HG03095 (cell line): ENCODE data around the gene ATCAY.
"Not testable (repeated sequence)": the region's sequence is repeated elsewhere in the genome, so short reads cannot be mapped to it uniquely, and the experiment has no call there.

ENCODE experiments used
- ATAC-seq: cut with Tn5 transposase; IDR thresholded peaks from one replicate; pipeline ENCODE4 v1.9.1; 2021; ENCODE audit warnings: moderate library complexity; ENCODE audit not compliant: unreplicated experiment

Gene ATCAY

DNA sequence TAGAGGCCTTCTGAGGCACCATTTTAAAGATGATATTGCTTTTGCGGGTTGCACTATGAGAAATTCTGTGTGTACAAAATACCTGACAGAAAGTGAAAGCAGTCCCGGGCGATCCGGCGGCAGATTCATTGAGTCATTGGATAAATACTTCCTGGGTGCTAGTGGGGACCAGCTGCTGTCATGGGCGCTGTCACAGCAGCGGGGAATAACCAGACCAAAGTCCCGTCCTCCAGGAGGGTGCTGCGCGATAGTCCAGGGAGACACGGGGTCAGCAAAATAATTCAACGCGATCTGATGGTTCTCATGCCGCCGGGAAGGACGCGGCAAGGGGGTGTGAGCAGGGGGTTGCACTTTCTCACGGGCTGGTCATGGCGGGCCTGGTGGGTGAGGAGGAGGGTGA lies 25.2 kb upstream of the ATCAY start:
- no peak for ATAC-seq

DNA sequence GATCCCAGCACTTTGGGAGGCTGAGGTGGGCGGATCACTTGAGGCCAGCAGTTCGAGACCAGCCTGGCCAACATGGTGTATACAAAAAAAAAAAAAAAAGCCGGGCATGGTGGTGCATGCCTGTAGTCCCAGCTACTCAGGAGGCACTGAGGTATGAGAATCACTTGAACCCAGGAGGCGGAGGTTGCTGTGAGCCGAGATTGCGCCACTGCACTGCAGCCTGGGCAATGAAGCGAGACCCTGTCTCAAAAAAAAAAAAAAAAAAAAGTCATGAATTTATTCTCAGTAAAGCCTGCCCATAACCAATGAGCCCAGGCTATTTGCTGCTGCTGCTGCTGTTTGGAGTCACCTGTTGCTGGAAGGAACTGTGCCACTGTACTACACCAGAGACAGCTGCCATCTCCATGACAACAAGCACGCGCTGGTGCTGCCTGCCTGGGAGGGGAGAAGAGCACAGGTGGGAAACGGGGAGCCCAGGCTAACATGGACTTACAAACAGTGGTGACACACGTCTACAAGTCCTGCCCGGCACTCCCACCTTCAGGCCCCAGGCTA lies 23.0 kb upstream of the ATCAY start:
- no peak for ATAC-seq

DNA sequence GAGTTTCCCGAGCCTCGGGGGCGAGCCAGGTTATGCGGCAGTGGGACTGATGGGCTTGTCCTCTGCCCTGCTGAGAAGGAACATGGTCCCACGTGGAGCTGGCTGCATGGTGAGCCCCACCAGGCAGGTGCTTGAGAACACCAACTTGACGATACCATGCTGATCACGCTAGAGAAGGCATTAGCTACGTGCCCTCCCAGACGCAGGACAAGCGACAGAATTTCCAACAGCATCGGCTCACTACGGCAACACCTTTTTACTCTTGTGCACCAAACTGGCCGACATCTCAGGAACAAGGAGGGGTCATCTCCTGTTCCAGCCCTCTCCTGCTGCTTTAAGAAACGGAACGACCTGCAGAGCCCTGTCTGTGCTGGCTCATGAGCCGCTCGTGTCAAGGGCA lies 20.0 kb upstream of the ATCAY start:
- no peak for ATAC-seq

DNA sequence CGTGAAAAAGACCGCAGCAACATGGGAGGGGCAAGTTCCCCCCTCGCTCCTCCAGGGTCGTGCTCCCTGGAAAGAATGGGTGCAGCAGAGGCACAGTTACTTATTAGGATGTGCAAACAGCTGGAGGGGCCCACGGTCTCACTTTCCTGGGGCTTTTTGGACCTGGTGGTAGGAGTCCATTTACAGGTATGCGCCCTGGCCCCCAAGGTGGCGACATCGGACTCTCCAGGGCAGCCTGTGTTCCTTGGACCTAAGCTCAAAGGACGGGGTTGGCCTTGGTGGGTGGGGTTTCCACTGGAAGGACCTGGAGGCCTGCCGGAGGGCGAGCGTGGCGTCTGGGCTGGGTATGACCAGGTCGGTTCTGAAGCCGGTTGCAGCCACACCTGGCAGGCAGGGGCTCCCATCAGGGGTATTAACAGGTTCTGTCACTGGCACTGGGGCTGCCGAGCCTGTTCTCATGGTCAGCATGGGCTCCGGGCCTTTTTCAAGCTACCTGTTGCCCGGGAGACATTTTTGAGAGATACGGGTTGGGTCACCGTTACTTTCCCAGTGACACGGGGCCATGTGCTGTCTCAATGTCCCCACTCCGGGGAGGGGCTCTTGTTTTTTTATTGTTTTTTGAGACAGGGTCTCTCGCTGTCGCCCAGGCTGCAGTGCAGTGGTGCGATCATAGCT lies 17.5 kb upstream of the ATCAY start:
- no peak for ATAC-seq

DNA sequence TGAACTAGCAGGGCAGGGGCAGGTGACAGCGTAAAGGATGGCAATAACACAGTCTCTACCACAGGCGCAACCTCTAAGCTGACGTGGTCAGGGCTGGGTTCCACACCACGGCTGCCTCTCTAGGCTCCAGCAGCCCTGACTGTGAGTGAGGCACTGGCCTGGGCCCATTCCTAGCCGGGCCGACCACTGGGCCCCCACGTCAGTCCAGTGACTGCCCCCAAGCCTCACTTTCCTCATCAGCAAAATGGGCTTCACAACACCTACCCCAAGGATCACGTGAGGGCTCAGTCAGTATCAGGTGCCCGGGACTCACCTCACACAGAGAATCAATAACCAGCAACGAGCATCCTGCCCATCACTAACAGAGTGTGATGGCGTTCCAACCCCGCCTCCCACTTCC lies 16.8 kb upstream of the ATCAY start:
- no peak for ATAC-seq

DNA sequence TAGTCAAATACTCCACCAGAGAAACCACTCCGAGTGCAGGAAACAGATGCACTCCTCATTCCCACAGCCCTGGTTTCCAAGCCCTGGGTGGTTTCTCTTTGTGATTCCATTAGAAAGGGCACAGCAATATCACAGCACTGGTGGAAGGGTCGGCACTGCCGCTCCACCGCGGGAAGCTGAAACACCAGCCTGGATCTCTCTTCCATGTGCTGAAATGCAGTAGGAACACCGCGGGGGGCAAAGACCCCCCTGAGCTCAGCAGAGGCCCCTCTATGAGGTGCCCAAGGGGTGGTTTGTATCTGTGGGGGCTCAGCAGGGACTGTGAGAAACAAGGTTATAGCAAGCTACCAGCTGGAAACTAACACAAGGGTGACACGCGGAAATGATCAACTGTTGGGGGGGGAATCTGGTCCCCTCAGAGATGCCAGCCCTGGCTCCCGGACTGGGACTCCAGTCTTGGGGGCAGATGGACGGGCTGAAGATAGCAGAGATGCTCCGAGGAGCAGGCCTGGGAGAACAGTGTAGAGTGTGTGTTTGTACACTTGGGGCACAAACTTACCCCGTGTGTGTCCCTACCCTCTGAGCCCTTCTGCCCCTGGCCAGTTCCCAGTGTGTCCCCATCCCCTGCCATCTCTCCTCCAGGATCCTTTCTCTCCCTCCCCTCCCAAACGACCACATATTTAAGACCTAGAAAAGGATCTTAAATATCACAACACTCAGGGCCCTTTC lies 13.4 kb upstream of the ATCAY start:
- no peak for ATAC-seq

DNA sequence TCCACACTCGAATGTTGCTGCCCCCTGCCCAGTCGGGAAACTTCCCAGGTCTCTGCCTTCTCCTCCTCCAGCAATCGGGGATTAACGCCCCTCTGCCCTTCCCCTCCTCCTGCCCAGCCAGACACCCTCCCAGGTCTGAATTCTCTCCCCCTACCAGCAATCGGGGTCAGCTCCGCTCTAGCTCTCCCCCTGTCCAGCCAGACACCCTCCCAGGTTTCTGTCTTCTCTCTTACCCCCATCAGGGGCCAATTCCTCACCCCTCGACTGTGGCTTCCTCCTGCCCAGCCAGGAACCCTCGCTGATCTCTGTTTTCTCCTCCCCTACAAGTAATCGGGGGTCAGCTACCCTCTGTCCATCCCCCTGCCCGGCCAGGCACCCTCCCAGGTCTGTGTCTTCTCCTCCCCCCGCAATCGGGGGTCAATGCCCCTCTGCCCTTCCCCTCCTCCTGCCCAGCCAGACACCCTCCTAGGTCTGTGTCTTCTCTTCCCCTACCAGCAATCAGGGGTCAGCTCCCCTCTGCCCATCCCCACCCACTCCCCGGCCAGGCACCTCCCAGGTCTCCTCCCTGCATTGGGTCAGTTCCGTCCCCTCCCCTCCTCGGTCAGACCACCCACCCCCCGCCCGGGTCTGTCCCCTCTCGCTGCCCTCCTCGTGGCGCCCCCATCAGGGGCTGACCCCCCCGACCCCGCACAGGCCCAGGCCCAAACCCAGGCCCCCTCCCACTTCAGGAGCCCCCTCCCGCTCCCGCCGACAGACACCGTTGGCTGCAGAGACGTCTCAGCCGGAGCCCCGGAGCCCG lies 12.3 kb upstream of the ATCAY start:
- no peak for ATAC-seq

DNA sequence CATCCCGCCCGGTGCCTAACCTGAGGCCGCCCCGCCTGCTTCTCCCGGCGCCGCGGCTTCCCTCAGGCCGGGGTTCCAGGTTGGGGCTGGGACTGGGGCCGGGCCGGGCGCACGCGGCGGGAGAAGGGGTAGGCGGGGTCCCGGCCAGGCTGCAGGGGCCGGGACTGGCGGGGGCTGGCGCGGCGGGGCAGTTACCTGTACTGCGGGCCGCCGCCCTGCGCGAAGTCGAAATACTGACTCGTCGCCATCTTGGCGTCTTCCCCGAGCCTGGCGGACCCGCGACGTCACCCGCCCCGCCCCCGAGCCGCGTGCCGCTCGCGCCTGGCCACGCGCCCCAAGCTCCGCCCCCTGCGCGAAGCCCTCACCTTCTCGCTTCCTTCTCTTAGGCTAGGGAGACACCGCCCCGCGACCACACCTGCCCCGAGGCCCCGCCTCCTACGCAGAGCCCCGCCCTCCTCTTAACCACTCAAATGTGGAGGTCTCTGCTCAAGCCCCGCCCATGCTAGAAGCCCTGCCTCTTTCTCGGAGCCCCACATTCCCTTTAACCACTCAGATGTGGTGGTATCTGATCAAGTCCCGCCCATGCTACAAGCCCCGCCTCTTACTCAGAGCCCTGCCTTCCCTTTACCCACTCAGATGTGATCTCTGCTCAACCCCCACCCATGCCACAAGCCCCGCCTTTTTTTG lies 11.6 kb upstream of the ATCAY start, which contains the start of gene ZFR2:
Gene ZFR2 (minus strand): TSS at position 269 of the 687 bp plus-strand sequence. CDS start 21 bp downstream, at position 248.
- no peak for ATAC-seq

DNA sequence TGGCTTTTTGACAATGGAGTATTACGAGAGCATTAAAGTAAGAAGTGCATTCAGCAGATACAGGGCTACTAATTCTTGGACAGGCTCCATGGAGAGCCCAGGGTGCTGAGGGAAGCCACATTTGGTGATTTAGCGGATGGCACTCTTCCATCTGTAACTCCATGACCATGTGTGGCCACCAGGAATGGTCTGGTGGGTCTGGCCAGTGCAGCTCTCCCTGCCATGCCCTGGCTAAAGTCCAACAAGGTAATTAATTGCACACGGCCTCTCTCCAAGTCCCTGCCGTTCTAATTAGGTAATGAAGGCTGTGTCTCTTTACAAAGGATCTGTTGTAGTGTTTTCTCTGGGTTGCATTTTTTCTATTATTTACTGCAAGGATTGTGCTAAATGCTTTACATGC lies 7.3 kb upstream of the ATCAY start:
- ATAC-seq: no peak

DNA sequence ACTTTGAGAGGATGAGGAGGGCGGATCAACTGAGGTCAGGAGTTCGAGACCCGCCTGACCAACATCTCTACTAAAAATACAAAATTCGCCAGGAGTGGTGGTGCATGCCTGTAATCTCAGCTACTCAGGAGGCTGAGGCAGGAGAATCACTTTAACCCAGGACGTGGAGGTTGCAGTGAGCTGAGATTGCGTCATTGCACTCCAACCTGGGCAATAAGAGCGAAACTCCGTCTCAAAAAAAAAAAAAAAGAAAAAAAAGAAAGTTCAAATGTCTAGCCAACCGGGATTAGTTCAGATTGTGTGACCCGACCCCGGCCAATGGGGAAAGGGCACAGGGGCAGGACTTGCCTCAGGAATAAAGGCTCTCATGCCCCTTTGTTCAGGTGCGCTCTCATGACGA lies 5.8 kb upstream of the ATCAY start:
- not testable (repeated sequence) for ATAC-seq

DNA sequence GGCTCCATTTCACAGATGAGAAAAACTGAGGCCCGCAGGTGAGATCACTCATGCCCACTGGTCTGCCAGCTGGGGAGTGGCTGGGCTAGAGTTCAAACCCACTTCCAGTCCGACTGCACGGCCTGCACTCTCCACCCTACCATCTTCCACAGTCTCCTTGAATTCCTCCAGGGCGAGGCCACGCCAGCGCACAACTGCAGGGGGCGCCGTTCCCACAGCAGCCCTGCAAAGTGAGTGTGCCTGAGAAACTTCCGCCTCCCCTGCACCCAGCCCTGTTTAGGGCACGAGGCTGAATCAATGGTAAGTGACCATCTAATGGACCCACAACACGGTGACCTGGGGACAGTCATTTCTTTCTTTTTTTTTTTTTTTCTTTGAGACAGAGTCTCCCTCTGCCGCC lies 829 bp upstream of the ATCAY start:
- ATAC-seq: no peak

DNA sequence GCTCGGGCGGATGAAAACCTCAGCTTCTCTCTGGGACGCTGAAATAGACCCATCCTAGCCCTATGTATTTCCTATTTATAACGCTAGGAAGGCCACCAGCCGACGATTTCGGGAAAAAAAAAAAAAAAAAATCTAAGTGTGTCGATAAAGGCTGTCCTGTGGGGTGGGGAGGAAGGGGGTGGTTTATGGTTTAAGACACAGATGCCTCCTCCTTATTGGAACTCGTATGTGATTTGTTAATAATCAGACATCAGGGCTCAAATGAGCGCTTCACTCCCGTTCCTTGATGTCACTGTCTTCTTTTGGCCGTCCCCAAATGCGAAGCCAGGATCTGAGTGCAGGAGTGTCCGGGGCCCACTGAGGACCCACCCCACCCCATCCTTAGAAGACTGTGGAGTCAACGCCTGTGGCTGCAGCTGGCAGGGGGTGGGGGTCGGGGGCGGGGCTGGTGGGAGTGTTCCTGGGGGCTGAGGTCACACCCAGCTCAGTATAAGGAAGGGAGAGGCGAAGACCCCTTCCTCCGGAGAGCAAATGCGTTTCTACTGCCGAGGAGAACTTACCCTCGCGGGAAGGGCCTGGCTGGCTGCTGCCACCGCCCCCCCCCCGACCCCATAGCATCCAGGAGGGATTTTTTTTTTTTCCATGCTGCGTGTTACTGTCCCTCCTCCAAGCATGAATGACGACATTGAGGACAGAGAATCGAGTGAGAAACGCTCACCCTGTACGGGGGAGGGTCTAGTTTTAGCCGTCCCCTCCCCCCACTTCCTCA lies 971 bp downstream of the ATCAY start:
- ATAC-seq: no peak

DNA sequence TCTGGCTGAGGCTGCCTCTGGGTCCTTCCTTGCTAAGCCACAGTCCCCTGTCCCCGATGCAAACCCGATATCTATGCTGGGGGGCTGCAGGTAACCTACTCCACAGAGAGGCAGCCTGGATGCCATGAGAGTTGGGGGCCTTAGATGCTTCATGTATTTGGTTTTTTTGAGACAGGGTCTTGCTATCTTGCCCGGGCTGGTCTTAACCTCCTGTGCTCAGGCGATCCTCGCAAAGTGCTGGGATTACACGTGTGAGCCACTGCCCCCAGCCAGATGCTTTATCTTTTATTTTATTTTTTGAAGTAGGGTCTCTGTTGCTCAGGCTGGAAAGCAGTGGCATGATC lies 1.5 kb downstream of the ATCAY start:
- no peak for ATAC-seq

DNA sequence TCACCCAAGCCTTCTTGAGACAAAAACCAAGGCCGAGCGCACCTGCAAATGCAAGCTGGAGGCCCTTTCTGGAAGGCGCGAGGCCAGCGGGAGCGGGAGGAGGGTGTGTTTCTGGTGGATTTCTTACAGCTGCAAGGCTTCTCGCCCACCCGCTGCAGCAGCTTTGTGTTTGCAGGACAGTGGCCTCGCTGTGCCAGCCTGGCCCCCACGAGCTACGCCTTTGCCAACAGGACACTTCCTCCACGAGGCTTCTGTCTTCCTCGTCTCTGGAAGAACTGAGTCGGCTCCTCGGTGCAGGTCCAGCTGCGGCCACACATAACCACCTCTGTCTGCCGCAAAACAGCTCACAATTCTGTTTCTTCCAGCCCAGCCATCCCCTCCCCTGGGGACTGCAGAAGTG lies 10.1 kb downstream of the ATCAY start:
- no peak for ATAC-seq

DNA sequence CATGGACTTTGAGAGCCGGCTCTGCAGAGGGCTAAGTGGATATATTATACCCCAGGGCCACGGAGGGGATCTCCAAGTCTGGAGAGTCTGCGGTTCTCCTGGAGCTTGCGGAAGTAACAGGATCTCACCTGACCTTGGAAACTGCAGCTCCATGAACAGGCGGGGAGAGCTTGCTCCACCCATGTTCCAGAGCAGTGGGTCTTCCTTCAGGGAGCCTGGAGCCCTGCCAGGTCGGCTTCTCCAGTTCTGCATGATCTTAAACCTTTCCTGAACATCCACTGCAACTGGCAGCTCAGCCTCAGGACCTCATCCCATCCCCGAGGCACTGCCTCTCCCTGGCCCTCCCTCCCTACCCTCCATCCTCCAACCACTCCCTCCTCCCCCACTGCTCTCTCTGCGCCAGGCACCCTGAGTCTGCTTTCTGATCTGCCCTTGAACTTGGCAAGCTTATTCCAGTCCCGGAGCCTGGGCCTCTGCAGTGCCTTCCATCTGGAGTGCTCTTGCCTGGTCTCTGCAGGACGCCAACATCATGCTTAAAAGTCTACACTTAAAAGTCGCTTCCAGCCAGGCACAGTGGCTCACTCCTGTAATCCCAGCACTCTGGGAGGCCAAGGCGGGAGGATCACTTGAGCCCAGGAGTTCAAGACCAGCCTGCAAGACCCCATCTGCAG lies 13.2 kb downstream of the ATCAY start:
- ATAC-seq: no peak

DNA sequence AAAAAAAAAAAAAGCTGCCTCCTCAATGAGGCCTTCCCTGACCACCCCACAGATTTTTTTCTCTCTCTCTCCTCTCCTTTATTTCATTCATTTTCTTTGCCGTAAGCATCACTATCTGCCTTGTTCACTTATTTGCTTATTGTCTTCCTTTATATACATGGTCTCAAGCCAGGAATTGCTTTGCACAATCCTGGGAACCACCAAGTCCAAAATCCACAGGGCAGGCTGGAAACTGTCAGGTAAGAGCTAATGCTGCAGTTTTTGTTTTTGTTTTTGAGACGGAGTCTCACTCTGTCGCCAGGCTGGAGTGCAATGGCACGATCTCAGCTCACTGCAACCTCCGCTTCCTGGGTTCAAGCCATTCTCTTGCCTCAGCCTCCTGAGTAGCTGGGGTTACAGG lies 14.5 kb downstream of the ATCAY start:
- not testable (repeated sequence) for ATAC-seq

DNA sequence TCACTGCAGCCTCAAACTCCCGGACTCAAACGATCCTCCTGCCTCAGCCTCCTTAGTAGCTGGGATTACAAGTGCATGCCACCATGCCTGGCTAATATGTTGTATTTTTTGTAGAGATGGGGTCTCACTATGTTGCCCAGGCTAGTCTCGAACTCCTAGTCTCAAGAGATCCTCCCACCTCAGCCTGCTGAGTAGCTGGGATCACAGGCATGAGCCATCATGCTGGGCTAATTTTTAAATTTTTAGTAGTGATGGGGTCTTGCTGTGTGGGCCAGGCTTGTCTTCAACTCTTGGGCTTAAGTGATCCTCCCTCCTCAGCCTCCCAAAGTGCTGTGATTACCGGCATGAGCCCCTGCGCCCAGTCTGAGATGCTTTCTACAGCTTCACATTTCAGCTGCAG lies 15.3 kb downstream of the ATCAY start:
- ATAC-seq: no peak

DNA sequence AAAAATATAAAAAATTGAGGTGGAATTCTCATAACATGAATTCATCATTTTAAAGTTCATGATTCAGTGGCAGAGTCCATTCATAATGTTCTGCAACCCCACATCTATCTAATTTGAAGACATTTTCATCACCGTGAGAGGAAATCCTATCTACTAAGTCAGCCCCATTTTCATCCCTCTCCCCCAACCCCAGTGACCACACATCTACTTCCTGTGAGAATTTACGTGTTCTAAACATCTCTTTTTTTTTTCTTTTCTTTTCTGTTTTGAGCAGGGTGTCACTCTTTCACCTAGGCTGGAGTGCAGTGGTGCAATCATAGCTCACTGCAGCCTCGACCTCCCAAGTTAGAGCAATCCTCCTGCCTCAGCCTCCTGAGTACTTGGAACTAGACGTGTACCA lies 17.5 kb downstream of the ATCAY start:
- ATAC-seq: no peak

DNA sequence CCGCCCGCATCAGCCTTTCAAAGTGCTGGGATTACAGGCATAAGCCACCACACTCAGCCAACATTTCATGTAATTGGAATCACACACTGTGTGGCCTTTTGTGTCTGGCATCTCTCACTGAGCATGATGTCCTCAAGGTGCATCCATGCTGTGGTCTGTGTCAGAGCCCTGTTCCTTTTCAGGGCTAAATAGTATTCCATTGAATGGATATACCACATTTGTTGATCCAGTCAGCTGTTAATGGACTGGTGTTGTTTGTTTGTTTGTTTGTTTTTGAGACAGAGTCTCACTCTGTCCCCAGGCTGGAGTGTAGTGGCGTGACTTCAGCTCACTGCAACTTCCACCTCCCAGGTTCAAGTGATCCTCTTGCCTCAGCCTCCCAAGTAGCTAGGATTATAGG lies 17.9 kb downstream of the ATCAY start:
- ATAC-seq: no peak
